HG03064 (cell line): ENCODE measurements around the gene MAPK7.

Experiments
- ATAC-seq: cut with Tn5 transposase; IDR thresholded peaks from one replicate; pipeline ENCODE4 v1.9.1; 2021; ENCODE audit warnings: low read depth; ENCODE audit not compliant: unreplicated experiment

Gene MAPK7

DNA sequence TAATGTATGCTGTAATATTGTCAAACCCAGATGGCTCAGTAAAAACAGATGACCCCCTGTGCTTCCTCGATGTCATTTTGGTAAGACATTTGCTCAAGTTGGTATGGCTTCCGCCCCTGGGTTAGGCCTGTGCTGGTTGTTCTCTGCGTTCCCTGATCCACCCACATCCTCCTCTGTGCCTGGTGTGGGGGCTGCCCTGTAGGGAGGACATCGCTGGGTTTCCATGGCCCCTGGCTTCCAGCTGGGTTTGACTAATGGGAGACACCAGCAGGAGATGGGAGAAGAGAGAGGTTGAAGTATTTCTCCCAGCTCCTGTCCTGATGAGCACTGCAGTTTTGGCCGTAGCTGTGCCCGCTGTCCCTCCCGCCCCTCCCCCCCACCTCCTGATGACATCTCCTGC, 13.1 kb downstream of the MAPK7 start:
- no peak for ATAC-seq

DNA sequence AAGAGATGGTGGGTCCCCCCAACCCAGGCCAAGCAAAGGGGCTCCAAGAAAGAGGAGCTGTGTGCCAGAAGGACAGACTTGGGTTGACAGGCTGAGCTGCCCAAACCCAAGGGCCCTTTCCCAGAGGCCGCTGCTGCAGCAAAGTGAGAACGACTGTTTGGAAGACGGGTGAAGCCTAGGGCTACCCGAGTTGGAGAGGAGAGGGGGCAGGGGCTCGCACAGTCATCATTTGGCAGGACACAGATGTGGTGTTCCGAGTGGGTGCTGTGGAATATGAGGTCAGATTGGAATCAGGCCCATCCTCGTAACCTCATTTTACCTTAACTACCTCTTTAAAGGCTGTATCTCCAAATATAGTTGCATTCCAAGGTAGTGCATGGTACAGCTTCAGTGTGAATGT, 14.0 kb downstream of the MAPK7 start:
- no peak for ATAC-seq

DNA sequence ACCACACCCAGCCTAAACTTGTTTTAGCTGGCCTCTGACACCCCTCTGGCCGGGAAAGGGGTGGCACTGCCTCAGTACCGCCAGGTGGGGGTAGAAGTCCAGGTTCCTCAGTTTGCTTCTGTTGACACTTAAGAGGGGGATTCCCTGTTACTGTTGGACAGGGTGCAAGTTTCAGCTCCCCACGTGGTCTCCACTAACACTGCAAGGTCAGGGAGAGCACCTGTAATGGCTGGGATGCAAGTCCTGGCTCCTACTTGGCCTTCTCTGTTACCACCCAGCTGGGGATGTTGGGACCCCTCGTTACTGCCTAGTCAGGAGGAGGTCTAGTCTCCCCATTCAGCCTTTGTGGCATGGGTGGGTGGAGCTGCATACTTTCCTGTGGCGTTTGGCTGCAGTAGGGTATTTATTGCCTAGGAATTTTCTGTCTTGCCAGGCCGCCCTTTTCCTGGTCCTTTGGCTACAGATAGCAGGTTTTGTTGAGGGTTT, 19.3 kb downstream of the MAPK7 start:
- ATAC-seq = no peak

DNA sequence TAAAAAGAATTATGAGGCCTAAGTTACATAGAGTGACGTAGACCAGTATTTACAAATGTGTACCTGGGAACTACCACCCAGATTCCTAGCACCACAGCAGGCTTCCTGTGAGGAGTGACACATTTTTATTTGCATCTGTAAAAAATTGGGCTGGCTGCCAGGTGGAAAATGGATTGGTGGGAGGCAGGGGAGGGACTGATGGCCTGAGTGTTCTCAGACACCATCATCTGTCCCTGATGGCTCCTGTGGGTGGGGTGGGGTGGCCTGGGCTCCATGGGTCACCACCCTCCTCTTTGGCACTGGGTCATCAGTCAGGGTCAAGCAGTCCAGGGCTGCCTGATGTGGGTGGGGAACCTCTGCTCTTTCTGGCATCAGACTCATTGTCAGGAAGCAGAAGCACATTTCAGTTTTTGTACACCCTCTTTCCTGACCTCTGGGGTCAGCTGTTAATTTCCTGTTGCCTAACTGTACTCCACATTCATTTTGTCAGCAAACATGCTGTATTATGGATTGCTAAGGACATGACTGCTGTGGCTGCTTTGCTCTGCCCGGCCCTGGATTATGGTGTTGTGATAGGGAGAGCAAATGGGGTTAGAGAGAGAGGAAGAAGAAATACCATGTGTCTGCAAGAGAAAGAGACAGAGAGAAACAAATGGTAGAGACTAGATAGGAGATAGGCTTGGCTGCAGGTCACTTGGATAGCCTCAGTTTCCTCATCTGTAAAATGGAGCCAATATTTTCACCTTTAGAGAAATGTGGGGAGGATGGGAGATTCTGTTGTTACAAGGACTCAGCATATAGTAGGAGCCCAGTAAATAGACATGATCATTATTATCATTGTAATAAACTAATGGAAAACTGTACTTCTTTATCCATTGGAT, 20.2 kb downstream of the MAPK7 start:
- ATAC-seq = no peak

DNA sequence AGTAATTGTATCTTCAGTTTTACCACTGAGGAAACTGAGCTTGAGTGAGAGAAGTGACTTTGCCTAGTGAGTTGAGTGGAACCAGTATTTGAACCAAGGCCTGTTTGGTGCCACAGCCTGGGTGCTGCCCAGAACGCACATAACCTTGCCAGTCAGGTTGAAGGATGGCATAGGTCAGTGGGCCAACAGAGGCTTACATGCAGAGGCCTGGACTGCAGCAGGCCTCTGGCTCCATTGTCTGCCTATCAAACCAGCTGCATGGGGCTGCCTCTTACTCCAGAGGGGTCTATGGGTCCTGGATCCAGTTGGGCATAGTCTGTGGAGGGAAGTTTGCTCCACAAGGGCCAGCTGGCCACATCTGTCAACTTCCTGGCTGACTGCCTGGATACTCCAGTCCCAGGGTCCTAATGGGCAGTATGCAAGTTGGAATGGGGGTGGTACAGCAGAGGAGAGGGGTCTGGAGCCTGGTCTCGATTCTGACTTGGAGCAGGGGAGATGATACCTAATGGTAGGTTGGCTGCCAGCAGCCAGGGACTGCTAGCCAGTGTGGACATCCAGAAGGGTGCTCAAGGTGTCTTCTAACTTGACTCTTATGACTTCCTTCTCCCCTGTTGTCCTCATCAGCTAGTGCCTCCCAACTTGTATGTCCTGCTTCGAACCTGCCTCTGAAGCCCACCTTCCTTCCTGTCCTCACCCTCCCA, 21.6 kb downstream of the MAPK7 start:
- ATAC-seq = no peak

DNA sequence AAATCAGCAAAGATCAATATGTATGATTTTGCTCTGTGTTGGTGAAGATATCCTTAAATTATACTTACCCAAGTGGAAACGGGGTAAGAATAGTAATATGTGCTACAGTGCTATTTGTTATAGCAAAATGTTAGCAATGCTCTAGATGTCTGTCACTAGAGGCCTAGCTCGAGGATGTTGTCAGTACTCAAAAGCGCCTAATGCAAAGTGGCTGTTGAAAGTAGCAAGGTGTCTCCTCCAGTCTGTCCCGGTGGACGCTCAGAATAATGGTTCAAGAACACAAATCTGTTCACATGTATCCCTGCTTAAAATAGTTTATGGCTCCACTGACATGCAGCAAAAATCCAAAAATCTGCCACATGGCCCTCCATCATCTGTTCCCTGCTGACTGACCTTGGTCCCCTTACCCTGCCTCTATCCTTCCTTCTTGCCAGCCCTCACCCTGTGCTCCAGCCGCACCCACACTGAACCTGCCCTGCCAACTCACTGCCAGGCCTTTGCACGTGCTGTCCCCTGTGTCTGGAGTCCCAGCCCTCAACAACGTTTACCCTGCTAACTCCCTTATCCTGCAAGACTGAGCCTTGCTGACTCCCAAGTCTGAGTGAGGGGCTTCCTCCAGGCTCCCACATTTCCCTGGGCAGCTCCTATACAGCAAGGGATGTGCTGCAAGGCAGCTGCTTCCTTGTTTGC, 23.2 kb downstream of the MAPK7 start:
- no peak for ATAC-seq

DNA sequence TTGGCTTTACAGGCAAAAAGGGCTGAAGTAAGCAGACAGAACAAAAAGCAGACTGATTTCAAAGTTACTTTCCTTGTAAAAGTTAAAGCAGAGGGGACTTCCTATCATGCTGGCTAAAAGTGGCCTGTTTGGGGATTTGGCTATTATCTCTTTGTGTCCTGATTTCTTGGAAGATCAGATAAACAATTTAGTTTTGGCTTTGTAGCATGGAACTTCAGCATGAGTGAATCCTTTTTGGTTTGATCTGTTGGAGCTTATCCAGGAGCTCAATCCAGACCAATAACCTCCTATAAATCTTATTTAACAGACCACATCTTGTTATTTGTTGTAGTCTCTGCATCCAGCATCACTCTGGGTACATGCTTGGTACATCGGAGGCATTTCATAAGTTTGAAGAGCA, 23.9 kb downstream of the MAPK7 start:
- no peak for ATAC-seq

DNA sequence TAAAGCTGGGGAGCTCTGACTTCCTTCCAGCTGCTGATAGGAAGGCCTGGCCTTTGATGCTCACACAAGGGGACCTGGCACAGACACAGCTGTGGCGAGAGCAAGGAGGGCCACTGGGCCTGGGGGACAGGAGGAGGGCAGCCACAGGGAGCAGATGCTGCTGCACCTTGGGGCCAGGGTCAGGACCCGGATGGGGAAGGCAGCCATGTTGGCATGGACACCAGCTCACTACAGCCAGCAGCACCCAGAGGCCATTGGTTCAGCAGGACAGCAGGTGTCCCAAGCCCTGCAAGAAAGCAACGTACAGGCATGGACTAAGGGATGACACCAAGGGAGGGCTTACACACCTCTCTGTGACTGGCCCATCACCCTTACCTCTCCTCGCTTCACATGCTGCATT, 24.7 kb downstream of the MAPK7 start:
- no peak for ATAC-seq

DNA sequence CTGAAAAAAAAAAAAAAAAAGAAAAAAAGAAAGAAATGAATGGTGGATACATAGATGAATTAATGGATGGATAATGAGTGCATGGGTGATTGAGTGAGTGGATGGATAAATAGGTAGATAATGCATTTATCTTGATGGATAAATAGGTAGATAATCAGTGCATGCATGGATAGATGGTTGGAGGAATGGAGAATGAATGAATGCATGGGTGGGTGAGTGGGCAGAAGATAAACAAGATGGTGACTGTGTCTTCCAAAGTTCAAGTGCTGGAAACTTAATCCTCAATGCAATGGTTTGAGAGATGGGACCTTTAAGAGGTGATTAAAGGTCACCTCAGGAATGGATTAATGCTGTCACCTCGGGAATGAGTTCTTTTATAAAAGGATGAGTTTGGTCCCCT, 26.0 kb downstream of the MAPK7 start:
- no peak for ATAC-seq

DNA sequence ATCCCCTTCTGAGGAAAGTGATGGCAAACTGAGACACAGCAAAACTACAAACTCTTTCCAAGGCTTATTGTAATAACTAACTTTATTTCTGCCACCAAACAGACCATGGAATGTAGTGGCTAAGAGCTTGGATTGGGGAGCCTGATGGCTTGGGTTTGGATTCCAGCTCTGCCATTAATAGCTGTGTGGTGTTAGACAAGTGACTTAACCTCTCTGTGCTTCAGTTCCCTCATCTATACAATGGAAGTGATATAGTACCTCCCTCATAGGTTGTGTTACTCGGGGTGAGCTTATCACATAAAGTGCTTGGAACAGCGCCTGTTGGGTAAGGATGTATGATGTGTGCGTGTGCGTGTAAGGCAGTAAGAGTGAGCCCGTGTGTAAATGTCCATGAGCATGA, 26.8 kb downstream of the MAPK7 start:
- ATAC-seq = no peak

DNA sequence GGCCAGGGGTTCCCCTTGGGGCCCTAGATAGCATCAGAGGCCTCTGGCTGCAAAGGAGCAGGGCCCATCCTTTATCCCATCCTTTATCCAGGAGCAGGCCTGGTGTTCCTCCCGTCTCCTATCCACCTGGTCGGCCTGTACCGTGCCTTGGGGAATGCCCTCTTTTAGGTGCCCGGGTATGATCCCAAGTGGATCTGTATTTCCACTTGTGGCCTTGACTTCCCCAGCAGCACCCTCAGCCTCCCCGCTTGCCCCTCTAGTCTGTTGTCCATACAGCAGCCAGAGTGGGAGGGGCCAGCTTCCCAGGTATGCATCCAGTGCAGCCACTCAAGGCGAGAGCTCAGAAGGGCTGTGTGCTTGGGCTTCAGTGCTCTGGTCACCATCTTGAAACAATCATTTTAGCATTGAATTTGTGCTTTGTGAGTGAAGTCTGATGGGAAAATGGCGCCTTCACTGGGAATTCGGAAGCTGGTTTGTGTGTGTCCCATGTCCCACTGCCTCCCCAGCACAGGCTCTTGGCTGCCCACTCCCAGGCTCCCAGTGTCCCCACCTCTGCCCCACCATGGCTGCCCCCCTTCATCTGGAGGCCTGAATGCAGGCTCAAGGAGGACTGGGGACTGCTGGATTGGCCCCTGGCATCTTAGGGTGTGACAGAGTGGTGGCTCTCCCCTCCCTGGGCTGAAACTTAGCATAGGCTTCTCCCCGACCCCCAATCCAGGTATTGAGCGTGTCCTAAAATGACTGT, 29.5 kb downstream of the MAPK7 start:
- no peak for ATAC-seq

DNA sequence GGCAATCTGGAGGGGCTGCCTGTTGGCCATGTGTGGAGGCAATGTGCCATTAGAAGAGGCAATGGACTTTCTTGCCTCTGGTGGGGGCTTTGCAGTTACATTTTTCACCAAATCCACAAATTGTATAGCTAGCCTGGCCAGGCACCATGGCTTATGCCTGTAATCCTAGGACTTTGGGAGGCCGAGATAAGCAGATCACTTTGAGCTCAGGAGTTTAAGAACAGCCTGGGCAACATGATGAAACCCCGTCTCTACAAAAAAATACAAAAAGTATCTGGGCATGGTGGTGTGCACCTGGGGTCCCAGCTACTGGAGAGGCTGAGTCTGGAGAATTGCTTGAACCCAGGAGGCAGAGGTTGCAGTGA, 30.0 kb downstream of the MAPK7 start:
- no peak for ATAC-seq

DNA sequence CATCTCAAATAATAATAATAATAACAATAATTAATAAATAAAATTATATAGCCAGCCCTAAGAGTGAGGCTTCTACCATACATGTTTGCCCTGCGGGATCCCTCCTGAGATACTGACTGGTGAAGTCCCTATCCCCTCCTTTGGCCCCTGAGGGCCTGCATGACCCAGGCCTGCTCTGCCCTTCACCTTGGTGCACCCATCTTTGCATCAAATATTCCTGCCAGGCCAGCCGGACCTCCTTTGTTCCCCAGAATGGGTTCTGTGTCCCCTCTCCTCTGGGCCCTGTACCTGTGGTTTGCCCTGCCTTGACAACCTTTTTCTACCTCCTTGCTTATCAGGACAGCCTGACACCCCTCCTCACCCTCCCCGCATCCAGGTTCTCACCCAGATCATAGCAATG, 30.8 kb downstream of the MAPK7 start:
- ATAC-seq = no peak

DNA sequence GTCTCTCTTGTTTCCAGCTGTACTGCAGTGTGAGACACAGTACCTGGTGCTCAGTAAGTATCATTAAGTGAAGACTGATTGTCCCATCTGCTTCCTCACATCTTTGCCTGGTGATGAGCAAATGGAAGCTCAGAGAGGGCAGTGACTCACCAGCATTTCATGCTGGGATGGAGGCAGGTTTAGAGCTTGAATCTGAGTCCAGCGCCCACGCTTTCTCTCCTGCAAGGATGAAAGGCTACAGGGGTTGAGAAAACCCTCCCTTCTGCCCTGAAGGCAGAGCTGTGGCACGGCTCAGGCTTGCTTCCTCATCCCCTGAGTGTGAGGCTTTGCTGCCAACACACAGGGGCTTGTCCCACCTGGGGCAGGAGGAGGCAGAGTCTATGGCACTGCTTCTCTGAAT, 31.2 kb downstream of the MAPK7 start:
- ATAC-seq = no peak

DNA sequence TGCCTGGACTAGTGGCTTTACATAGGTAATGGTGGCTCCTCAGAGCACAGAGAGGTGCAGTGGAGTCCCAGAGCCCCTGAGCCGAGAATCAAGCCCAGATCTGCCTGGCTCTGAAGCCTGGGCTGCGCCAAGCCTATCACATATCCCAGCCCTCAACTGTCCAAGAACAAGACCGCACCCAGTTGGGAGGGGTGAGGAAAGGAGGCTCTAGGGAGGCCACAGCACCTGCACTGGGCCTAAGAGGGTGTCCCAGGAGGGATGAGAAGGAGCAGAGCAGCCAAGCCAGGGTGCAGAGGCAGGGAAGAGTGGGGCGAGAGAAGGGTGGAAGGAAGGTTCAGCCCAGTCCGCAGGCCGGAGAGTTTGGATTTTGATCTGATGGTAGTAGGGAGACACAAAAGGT, 31.8 kb downstream of the MAPK7 start:
- no peak for ATAC-seq

DNA sequence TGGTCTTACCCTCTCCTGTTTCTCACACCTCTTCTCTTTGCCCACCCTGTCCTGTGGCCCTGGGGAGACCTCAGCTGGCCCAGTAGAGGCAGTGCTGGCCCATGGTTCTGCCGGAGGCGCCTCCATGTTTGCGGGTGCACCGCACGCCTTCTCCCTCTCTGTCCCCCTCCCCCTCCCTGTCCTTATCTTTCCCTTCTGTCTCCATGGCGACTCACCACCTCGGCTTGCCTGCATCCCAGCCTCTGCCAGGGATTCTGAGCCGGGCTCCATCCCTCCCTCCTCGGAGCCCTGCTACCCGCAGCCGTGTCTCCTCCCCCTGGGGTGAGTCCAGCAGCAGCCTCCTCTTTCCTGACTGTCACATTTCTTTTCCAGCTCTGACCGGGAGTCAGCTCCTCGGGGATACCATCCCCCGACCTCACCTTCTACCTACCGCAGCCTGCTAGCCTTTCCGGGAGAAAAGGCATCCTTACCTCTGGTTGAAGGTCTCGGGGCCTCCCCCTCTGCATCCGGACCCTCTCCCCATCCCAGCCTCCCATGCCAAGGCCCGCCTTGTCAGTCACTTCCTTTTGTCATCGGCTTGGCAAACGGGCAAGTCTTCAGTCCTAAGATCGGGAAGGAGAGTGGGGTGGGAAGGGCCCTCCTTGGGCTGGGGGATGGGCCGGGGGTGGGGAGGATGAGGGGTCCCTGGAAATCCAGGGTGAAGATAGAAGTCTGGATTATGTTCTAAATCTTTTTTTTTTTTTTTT, 32.8 kb downstream of the MAPK7 start, which contains the start of gene RNF112:
Gene RNF112, plus strand, starts transcription at position 358 of the 746 bp plus-strand sequence. Its CDS starts 177 bp downstream, at position 535.
- no peak for ATAC-seq

DNA sequence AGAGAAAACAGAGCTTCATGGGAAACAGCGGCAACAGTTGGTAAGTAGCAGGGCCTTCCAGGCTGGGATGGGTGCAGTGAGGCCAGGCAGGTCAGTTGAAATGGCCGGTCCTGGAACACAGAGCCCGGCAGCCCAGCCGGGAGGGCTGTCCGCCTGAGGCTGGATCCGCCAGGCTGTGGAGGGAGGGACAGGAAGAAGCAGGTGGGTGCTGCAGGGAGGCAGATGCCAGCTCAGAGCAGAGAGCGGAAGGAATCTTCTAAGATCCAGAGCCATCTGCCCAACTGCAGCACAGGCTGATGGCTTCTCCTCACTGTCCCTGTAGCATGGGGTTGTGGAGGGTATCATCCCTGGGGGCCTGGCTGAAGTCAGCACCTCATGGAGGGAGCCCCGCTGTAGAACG, 33.3 kb downstream of the MAPK7 start:
- ATAC-seq = no peak

DNA sequence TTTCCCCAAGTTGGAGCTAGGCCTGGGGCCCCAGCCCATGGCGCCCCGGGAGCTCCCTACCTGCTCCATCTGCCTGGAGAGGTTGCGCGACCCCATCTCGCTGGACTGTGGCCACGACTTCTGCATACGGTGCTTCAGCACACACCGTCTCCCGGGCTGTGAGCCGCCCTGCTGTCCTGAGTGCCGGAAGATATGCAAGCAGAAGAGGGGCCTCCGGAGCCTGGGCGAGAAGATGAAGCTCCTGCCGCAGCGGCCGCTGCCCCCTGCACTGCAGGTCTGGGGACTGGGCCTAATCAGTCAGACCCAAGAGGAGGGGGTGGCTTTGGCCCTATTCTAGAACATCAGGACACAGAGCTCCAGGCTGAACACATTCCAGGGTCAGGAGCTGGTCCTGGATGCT, 34.2 kb downstream of the MAPK7 start:
- no peak for ATAC-seq

DNA sequence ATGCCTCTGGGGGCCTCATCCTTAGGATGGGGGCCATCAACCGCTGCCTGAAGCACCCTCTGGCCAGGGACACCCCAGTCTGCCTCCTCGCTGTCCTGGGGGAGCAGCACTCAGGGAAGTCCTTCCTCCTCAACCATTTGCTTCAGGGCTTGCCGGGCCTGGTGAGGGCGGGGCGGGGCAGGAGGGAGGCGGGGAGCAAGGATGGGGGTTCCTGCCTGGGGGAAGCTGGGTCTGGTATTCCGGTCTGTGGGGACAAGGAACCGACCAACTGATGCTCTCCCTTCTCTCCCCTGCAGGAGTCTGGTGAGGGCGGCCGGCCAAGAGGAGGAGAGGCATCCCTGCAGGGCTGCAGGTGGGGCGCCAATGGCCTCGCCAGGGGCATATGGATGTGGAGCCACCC, 34.7 kb downstream of the MAPK7 start:
- no peak for ATAC-seq

DNA sequence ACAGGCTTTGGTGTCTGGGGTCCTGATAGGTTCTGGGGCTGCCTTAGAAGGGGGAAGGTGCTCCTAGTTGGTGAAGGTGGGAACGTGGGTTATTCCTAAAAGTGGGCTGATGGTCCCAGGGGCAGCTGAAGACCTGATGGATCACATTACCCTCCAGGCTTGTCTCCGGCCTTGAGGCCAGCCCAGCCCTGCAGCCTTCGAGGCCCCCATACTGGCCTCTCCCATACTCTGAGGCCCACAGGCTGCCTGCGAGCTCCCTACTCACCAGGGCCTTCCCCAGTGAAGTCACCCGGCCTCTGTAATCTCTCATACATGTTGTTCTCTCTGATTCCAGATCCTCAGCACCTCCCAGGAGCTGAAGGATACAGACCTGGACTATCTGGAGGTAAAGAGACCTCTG, 35.5 kb downstream of the MAPK7 start:
- no peak for ATAC-seq
